Lower lobe of right lung (tissue), 2 donors: ENCODE results near the gene MMP19. TPM values are rescaled to one million over a fixed set of nuclear protein-coding genes. Genes with fewer than 3 reads are reported as not detected.

Experiments
- ATAC-seq, 2 donors: fragments of 200-7000 bp; cut with Tn5 transposase; one replicate each; pipeline ENCODE4 v1.9.1; 2020 to 2022; ENCODE audit warnings: mild to moderate bottlenecking in 2 of 2, moderate library complexity in 2 of 2
- DNase-seq: peaks from one replicate; pipeline ENCODE4 v3.0.0-alpha.2; 2020
- H3K27ac ChIP-seq: fragments of 200-600 bp; one replicate; pipeline ENCODE4 v1.8.0; 2022
- H3K27me3 ChIP-seq: fragments of 200-600 bp; one replicate; pipeline ENCODE4 v1.8.0; 2022; ENCODE audit warnings: low read depth
- H3K36me3 ChIP-seq: fragments of 200-600 bp; one replicate; pipeline ENCODE4 v1.8.0; 2022; ENCODE audit warnings: mild to moderate bottlenecking
- H3K4me1 ChIP-seq: fragments of 200-600 bp; one replicate; pipeline ENCODE4 v1.8.0; 2022
- H3K4me3 ChIP-seq: fragments of 200-600 bp; one replicate; pipeline ENCODE4 v1.8.0; 2022; ENCODE audit warnings: mild to moderate bottlenecking
- H3K9me3 ChIP-seq: fragments of 200-600 bp; one replicate; pipeline ENCODE4 v1.8.0; 2022
- CTCF ChIP-seq: fragments of 200-600 bp; IDR thresholded peaks from one replicate; pipeline ENCODE4 v1.8.0; 2022; ENCODE audit warnings: antibody characterized with exemption, mild to moderate bottlenecking
- intact Hi-C: fragments of 100-400 bp; cut with DNase I; formaldehyde crosslinking; loops from one replicate; pipeline ENCODE4 v1.11.0; 2022
- total RNA-seq: library from RNA; stranded (reverse); fragmentation: NEBNext Ultra II Directional; extraction: Animal tissue kit (Norgen Biotek cat#: 25700); gene quantifications from one replicate; pipeline ENCODE4 v1.2.1, GENCODE V29; 2021
- donor health status: DM: no; HTN: yes; CAD: no; lungs with severe emphysema.

The MMP19 gene
- total RNA-seq, 1 donor from 2014 or later: 35.2 TPM

GRCh38 chr12:55809274-55809673, 33.5 kb downstream of the MMP19 start:
- H3K4me1 ChIP-seq: peaks cover 26% of the 10 kb centered on the region
- peaks cover 50% of the 10 kb centered on the region for H3K36me3 ChIP-seq
- no peak for DNase-seq
- intact Hi-C loops: no loop called here
- H3K27ac ChIP-seq: no peak overlapping the region
- no peak overlapping the region for H3K4me3 ChIP-seq
- no peak for TF ChIP-seq CTCF
- H3K27me3 ChIP-seq: no peaks in the 10 kb centered on the region
- ATAC-seq: no peak
- H3K9me3 ChIP-seq: no peaks in the 10 kb centered on the region

- Histone ChIP-seq H3K27ac (no peak overlapping the region), H3K27me3 (no peaks in the 10 kb centered on the region), H3K4me1 (peaks cover 8% of the 10 kb centered on the region), H3K4me3 (no peak overlapping the region), H3K36me3 (peaks cover 58% of the 10 kb centered on the region), H3K9me3 (no peaks in the 10 kb centered on the region)
- DNase-seq (no peak), ATAC-seq (no peak)
- TF ChIP-seq CTCF: no peak
- intact Hi-C loops: no loop called here
Observed at GRCh38 chr12:55806982-55807381, 35.8 kb downstream of the MMP19 start.

GRCh38 chr12:55797550-55797949, 45.2 kb downstream of the MMP19 start:
- Histone ChIP-seq H3K27ac (no peak overlapping the region), H3K4me3 (no peak overlapping the region), H3K36me3 (peaks cover 89% of the 10 kb centered on the region), H3K4me1 (no peaks in the 10 kb centered on the region), H3K9me3 (no peaks in the 10 kb centered on the region), H3K27me3 (no peaks in the 10 kb centered on the region)
- intact Hi-C loops: no loop called here
- no peak for DNase-seq
- no peak for ATAC-seq
- TF ChIP-seq CTCF: no peak

- TF ChIP-seq CTCF: peak; percentile 42
- peak in 1 of 2 donors; percentile 60 for ATAC-seq
- Histone ChIP-seq H3K4me3 (no peak overlapping the region), H3K27ac (no peak overlapping the region), H3K9me3 (no peaks in the 10 kb centered on the region), H3K4me1 (no peaks in the 10 kb centered on the region), H3K27me3 (no peaks in the 10 kb centered on the region), H3K36me3 (peaks cover 89% of the 10 kb centered on the region)
- intact Hi-C loops: no loop called here
- no peak for DNase-seq
Observed at GRCh38 chr12:55797068-55797467, 45.7 kb downstream of the MMP19 start.

GRCh38 chr12:55795950-55796349, 46.8 kb downstream of the MMP19 start:
- H3K36me3 ChIP-seq: peaks cover 85% of the 10 kb centered on the region
- no peak for DNase-seq
- no peak for TF ChIP-seq CTCF

DNA sequence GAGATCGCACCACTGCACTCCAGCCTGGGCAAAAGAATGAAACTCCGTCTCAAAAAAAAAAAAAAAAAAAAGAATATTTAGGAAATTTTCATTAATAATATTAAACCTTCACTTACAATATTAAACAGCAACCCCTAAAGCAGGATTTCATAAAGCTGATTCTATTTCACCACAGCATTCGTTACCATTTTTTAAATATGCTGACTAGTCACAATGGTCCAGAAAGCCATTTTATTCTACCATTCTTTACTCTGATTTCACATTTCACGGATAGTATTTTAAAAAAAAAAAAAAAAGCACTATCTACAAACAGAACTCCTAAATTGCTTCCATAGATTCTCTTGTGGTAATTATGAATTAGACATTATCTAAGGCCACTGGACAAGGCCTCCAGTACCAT, 52.8 kb downstream of the MMP19 start:
- intact Hi-C loops: no loop called here
- Histone ChIP-seq H3K27ac (no peak overlapping the region), H3K4me3 (no peak overlapping the region), H3K36me3 (peaks cover 95% of the 10 kb centered on the region), H3K27me3 (no peaks in the 10 kb centered on the region), H3K9me3 (no peaks in the 10 kb centered on the region), H3K4me1 (no peaks in the 10 kb centered on the region)
- DNase-seq (no peak), ATAC-seq (no peak)
- TF ChIP-seq CTCF: no peak

More at GRCh38 chr12:55795950-55796349, 46.8 kb downstream of the MMP19 start:
- H3K4me1 ChIP-seq: no peaks in the 10 kb centered on the region
- intact Hi-C loops: no loop called here
- no peaks in the 10 kb centered on the region for H3K9me3 ChIP-seq
- no peak overlapping the region for H3K4me3 ChIP-seq
- no peak overlapping the region for H3K27ac ChIP-seq
- ATAC-seq: no peak
- H3K27me3 ChIP-seq: no peaks in the 10 kb centered on the region
